SK-N-SH treated with all-trans-retinoic acid at 6 μM for 48 hours (cell line): ENCODE results near the gene ATP8A2.

Experiments
- BACH2 ChIP-seq: fragments of 250-450 bp; sonication (Bioruptor Pico); IDR thresholded peaks from 2 replicates; pipeline ENCODE4 v1.9.0; 2021; ENCODE audit warnings: mild to moderate bottlenecking, borderline replicate concordance
- ESRRG ChIP-seq: fragments of 250-450 bp; sonication (Bioruptor Pico); IDR thresholded peaks from 2 replicates; pipeline ENCODE4 v1.6.1; 2021; ENCODE audit warnings: mild to moderate bottlenecking
- OSR1 ChIP-seq: fragments of 250-450 bp; sonication (Bioruptor Pico); IDR thresholded peaks from 2 replicates; pipeline ENCODE4 v1.8.0; 2022; ENCODE audit warnings: moderate library complexity, mild to moderate bottlenecking, inconsistent platforms
- ZFP30 ChIP-seq: fragments of 450-650 bp; formaldehyde crosslinking; IDR thresholded peaks from 2 replicates; pipeline ENCODE4 v1.5.0; 2022; ENCODE audit warnings: mild to moderate bottlenecking, moderate library complexity
- ZNF565 ChIP-seq: fragments of 450-650 bp; formaldehyde crosslinking; conservative IDR thresholded peaks from 2 replicates; pipeline ENCODE4 v1.5.0; 2020; ENCODE audit warnings: low read depth, mild to moderate bottlenecking, moderate library complexity
- TF ChIP-seq, protein P1 (sequence below): fragments of 250-450 bp; sonication (Bioruptor Pico); IDR thresholded peaks from 2 replicates; pipeline ENCODE4 v1.5.0; 2020; ENCODE audit warnings: mild to moderate bottlenecking, moderate library complexity

DNA sequence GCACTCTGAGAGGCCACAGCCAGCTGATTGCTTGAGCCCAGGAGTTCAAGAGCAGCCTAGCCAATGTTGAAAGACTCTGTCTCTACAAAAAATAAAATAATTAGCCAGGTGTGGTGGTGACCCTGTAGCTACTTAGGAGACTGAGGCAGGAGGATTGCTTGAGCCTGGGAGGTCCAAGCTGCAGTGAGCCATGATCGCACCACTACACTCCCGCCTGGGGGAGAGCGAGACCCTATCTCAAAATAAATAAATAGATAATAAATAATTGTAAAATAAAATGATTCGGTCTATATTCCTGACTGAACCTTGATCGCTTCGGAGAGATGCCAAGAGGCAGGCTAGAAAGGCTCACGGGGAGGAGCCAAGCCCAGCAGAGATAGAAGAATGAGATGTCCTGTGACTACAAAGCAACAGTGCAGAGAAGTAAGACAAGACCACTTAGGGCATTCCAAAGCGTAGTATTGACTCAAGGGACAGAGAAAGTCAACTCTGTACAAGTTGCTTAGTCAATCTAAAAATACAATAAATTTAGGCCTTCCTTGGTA is 667.2 kb downstream of the ATP8A2 start:
- TF ChIP-seq ZNF565 (CRISPR knock-in tag) = no peak
- TF ChIP-seq BACH2 = no peak
- TF ChIP-seq ESRRG (CRISPR knock-in tag) = no peak
- no peak for TF ChIP-seq ZFP30 (CRISPR knock-in tag)
- no peak for TF ChIP-seq OSR1 (CRISPR knock-in tag)
- TF ChIP-seq, protein P1, sequence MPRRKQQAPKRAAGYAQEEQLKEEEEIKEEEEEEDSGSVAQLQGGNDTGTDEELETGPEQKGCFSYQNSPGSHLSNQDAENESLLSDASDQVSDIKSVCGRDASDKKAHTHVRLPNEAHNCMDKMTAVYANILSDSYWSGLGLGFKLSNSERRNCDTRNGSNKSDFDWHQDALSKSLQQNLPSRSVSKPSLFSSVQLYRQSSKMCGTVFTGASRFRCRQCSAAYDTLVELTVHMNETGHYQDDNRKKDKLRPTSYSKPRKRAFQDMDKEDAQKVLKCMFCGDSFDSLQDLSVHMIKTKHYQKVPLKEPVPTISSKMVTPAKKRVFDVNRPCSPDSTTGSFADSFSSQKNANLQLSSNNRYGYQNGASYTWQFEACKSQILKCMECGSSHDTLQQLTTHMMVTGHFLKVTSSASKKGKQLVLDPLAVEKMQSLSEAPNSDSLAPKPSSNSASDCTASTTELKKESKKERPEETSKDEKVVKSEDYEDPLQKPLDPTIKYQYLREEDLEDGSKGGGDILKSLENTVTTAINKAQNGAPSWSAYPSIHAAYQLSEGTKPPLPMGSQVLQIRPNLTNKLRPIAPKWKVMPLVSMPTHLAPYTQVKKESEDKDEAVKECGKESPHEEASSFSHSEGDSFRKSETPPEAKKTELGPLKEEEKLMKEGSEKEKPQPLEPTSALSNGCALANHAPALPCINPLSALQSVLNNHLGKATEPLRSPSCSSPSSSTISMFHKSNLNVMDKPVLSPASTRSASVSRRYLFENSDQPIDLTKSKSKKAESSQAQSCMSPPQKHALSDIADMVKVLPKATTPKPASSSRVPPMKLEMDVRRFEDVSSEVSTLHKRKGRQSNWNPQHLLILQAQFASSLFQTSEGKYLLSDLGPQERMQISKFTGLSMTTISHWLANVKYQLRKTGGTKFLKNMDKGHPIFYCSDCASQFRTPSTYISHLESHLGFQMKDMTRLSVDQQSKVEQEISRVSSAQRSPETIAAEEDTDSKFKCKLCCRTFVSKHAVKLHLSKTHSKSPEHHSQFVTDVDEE (CRISPR knock-in tag) = no peak
